SKM-1 (cell line): ENCODE results near the gene ST7.

Experiments
- DNase-seq: peaks from one replicate; lab custom pipeline; 2025; ENCODE audit not compliant: unreplicated experiment; lab: John Stamatoyannopoulos, UW

ST7 gene

GRCh38 chr7:117184367-117184766 lies 231.1 kb downstream of the ST7 start:
- no peak for DNase-seq

GRCh38 chr7:117185124-117185523 lies 231.8 kb downstream of the ST7 start:
- DNase-seq: no peak

- DNase-seq: no peak
Measured at GRCh38 chr7:117186218-117187010, 233.1 kb downstream of the ST7 start.

- DNase-seq: no peak
Measured at GRCh38 chr7:117188376-117188775, 235.1 kb downstream of the ST7 start.

GRCh38 chr7:117188949-117189592 lies 235.8 kb downstream of the ST7 start:
- DNase-seq: no peak

GRCh38 chr7:117190104-117190503 lies 236.8 kb downstream of the ST7 start:
- no peak for DNase-seq

GRCh38 chr7:117190746-117191435 lies 237.6 kb downstream of the ST7 start:
- no peak for DNase-seq

GRCh38 chr7:117192108-117192507 lies 238.8 kb downstream of the ST7 start:
- DNase-seq: no peak

GRCh38 chr7:117193564-117193963 lies 240.3 kb downstream of the ST7 start:
- no peak for DNase-seq

GRCh38 chr7:117194445-117194844 lies 241.1 kb downstream of the ST7 start:
- DNase-seq: no peak

GRCh38 chr7:117195361-117196029 lies 242.2 kb downstream of the ST7 start:
- DNase-seq: no peak

- no peak for DNase-seq
Measured at GRCh38 chr7:117200132-117200531, 246.8 kb downstream of the ST7 start.

- no peak for DNase-seq
Measured at GRCh38 chr7:117200786-117201458, 247.6 kb downstream of the ST7 start.

- DNase-seq: no peak
Measured at GRCh38 chr7:117202511-117202910, 249.2 kb downstream of the ST7 start.

- DNase-seq: no peak
Measured at GRCh38 chr7:117203205-117203604, 249.9 kb downstream of the ST7 start.

- no peak for DNase-seq
Measured at GRCh38 chr7:117205873-117206272, 252.6 kb downstream of the ST7 start.

GRCh38 chr7:117208257-117208656 lies 255.0 kb downstream of the ST7 start:
- no peak for DNase-seq

- no peak for DNase-seq
Measured at GRCh38 chr7:117210397-117210796, 257.1 kb downstream of the ST7 start.

- DNase-seq: no peak
Measured at GRCh38 chr7:117210908-117211307, 257.6 kb downstream of the ST7 start.

- no peak for DNase-seq
Measured at GRCh38 chr7:117211614-117212013, 258.3 kb downstream of the ST7 start.
